NCI-H345 treated with DMSO at 0.1 percent for 48 hours (cell line): ENCODE data around the gene SURF2.

ENCODE experiments used
- DNase-seq: peaks from one replicate; lab custom pipeline; 2025; ENCODE audit not compliant: unreplicated experiment; lab: John Stamatoyannopoulos, UW

The SURF2 gene

DNA sequence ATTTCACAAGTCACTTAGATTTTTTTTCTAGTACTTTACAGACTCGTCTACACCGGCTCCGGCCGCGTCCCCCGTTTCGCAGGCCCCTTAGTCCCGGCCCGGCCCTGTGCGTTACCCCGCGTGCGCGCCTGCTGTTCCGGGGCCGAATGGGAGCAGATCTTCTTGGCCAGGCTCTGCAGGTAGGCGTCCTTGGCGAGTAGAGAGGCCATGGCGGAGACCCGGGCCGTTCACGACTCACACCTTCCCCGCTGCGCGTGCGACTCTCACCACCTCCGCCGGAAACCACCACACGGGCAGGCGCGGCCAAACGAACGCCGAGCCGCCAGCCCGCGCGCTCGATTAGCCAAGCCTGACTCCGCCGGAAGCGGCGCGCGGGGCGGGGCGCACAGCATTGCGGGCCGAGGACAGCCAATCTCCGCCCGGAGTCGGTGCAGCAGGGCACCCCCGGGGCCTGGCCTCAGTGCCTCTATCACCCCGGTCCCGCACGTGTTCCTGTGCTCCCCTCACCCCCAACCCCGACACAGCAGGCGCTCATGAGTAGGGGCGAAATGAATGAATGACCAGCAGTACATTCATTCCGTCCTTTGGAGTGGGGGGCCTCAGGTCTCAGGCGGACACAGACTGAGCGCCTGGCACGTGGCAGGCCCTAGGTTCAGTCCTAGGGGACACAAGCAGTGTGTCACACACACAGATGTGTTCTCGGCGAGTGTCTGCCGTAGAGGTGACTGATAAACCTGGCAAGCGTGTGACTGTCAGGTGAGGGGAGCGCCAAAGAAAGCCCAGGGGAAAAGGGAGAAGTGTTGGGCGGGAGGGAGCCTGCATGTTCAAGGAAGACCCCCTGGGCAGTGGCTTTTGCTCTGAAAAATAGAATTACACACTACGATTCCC is 20.2 kb upstream of the SURF2 start, which contains the start of gene SURF6:
TSS of gene SURF6 (minus strand) at position 265 of the 888 bp plus-strand sequence. CDS start at position 209, 56 bp downstream.
- peak; percentile 76 for DNase-seq

DNA sequence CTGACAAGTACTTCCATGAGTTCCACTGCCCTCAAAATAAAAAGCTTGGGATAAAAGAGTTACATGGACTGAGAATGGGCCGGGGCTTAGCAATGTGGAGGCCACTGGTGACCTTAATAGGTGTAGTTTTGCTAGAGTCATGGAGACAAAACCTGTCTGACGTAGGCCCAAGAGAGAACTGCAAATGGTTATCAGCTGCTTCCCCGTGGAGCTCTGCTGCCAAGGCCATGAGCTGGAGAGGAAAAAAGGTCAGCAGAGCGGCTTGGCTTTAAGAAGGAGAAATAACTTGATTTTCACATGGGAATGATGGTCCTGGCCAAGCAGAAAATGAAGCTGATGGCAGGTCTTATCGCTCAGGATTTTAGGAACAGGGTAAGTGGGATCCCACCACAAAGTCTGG is 16.7 kb upstream of the SURF2 start:
- no peak for DNase-seq

DNA sequence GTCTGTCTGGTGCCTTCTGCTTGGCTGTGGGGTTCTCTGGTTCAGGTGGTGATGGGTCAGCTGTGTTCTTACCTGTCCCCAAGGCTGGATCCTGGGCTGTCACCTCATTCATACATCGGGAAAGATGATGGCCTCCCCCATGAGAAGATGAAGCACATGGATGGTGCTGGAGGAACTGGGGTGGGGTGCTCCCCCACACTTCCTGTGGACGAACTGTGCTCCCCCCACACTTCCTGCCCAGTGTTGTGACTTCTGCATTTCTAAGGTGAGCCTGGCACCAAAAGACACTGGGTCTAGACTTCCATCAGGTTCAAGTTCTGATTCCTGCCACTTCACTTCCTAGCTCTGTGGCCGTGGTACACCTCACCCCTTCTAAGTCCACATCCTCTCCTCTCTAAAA is 16.1 kb upstream of the SURF2 start:
- DNase-seq = no peak

DNA sequence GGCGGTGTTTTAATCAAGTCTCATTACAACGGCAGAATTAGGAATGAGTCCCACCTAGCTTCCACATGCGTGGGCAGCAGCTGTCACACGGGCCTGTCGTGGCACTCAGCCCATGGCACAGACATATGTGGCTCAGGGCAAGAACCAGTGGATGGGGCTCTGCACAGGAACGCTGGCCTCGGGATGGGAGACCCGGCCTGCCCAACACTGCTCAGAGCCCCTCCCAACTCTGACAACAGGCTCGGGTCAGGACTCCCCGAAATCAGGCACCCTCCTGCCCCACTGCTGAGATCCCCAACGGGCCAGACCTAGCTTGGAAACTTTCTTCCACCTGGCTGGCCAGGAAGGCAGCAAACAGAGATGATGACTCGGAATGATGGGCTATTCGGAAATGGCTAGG is 15.4 kb upstream of the SURF2 start:
- DNase-seq = no peak

DNA sequence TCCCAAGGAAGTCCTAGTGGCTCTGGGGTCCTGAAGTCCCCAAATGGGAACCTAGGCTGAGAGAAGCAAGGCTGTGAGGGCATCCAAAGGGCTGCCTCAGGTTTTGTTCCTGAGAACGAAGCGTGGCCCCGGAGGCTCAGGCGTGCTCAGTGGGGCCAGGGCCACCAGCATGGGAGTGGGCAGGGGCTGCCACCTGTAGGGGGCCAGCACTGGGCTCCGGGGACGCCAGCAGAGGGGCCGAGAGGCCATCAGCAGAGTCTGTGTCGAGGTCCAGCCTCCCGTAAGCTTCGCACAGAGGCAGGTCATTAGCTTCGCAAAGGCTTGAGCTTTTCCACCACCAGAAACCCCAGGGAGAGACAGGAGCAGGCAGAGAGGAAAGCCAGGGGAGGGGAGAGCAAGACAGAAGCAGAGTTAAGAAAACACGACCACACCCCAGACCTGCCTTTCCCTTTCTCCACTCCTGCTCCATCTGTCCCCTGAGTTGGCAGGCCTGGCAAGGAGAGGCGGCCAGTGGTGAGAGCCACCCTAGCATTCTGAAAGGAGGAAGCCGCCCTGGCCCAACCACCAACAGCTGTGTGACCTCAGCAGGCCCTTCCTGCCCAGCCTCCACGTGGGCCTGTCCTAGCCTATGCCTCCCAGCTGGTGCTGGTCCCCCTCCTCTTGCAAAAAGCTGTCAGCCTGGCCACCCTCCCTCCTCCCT is 14.8 kb upstream of the SURF2 start:
- no peak for DNase-seq

DNA sequence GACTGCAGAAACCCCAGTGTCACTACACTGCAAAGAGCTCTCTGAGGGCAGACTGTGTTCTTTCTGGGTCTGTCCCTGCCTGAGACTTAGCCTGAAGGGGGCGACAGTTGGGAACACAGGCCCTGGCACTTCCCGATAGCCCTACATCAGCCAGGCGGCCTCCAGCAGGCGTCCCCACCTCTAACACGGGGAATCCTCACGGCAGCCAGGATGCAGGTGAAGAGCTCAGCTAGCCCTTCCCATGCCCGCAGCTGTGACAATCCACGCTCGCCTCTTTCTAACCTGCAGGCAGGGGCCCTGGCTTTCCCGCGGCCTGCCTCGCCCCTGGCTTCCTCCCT is 14.3 kb upstream of the SURF2 start:
- DNase-seq = no peak

DNA sequence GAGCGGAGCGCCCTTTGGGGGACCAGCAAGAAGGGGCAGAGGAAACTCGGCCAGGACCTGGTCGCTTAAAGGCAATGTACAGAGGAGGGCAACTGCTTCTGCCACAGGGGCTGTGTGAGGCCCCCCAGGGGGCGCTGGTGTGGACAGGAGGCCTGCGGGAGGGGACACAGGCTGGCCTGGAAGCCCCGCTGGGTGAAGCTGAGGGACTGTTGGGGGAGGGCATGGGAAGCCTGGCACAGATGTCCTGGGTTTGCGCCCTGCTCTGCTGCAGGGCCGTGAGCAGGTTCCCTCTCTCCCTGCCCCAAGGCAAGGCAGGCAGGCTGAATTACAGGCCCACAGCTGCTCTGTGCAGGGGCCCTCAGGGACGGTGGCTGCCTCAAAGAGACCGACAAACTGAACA is 13.8 kb upstream of the SURF2 start:
- DNase-seq = no peak

DNA sequence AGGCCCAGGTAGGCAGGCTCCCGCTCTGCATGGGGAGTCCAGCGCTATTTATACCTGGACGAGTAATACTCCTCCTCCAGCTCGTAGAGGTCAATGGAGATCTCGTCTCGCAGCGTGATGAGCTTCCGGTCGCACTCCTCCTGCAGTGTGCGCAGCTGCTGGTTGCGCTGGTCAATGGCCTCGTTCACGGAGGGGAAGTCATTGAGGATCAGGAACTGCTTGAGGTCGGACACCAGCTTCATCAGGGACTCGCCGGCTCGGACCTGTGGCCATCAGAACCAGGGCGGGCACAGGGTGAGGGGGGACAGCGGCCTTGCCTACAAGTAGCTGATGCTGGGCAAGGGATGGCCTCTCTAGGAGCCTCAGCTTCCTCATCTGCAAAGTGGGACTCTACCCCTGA is 12.3 kb upstream of the SURF2 start:
- no peak for DNase-seq

DNA sequence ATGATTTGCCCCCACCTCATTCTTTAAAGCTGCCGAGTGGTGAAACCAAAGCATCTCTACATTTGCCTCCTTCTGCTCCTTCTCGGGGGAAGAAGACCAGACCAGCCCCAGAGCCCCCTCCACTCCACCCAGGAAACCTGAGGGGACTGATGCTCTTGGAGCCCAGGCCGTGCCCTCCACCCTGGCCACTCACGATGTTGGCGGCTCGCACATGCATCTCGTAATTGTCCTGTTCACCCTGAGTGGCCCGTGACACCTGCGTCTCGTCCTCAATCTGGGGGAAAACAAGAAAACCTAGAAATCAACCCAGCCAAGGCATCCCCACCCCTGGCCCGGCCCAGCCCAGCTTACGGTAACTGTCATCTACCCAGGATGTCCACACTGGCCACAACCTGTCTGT is 11.4 kb upstream of the SURF2 start:
- DNase-seq = no peak

DNA sequence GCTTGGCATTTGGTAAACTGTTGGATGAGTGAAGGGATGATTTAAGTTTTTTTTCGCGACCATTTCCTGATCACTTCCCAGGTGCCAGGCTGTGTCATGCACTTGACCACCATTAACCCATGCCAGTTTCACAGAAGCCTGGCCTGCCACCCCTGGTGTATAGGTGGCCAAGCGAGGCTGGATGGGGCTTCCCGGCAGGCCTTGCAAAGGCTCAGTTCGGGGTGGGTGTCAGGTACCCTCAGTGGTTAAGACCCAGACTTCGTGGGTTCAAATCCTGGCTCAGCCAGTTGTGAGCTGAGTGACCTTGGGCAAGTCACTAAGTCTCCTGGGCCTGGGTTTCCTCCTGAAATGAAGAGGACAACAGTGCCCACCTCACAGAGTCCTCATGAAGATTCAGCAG is 10.8 kb upstream of the SURF2 start:
- no peak for DNase-seq

DNA sequence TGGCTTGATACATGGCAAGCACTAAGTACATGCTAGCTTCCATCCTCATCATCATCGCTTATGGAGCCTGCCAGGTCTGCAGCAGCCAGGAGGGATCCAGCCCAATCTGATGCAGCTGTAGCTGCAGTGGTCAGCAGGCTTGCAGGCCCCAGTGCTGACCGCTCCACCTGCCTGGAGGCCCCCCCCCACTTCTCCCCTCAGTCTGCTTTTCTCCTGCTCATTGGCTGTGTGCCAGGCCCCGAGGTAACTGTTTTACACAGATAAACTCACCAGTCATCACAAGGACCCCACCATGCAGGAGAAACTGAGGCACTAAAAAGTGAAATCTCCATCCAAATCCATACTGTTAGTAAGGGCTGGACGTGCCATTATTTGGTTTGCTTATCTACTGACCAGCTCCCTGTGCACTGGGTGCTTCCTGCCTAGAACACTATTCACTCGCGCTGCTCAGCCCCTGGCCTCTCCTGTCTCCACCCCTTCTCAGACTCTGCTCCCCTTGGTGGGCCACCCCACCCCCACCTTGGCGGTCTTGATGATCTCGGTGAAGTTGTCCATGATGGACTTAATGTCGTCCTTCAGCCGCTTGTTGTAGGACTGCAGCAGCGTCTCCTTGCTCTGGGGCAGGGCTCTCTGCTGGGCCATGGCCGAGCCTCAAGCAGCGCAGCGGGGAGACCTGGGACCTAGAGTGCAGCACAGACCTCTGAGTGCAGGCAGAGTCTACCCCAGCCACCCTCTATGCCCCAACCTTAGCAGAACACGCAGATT is 10.1 kb upstream of the SURF2 start:
- no peak for DNase-seq

DNA sequence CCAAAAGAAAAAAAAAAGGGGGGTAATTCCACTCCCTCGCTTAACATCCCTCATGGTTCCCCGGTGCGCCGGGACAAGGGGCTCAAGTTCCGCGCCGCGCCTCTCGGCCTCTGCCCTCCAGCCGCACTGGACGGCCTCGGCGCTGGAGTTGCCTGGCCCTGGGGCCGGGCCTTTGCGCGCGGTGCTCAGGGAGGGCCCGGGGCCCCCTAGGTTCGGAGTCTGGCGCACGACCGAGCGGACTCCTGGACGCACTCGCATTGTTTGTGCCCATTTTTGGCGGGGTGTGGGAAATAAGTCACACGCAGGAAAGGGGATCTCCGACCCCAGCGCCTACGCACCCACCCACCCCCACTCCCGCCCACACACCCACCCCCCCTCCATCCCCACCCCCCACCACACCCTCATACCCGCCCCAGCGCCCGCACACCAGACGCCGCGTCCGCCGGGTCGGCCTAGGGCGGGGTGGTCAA is 8.8 kb upstream of the SURF2 start:
- peak; percentile 11 for DNase-seq

DNA sequence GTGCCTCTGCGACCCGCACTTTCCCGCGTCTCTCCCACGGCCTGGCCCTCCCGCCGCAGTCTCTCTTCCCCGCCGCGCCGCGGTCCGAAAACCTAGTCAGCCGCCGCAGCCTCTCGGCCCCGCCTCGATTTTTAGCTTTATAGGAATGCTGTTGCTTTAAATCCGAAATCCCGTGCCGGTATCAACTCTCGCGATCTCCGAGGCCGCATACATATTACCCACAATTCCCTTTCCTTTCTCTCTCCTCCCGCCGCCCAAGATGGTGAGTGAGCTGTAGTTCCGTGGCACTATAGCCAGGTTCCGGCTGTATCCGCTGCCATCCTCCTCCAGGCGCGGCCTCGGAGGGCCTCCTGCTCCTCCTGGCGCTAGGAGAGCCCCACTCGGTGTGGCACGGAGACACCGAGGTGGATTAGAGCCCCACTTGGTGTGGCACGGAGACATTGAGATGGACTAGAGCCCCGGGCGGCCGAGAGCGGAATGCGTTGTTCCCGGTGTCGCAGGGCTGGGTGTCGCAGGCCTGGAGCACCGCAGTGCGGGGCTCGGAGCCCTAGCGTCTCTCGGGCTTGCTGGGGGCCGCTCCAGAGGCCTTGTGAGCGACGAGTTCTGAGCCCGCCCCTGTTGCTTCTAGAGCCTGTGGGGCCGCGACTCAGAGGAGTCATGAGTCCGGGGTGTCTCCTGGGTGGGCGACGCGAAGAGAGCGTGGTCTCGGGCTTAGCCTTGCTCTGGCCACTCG is 8.2 kb upstream of the SURF2 start, which contains the start of the genes MED22 and RPL7A:
TSS of gene MED22 (minus strand) at position 147 of the 733 bp plus-strand sequence. CDS start 1,469 bp downstream, outside the sequence.
TSS of gene RPL7A (plus strand) at position 234 of the 733 bp plus-strand sequence. CDS start at position 260, 26 bp downstream.
- peak; percentile 88 for DNase-seq

DNA sequence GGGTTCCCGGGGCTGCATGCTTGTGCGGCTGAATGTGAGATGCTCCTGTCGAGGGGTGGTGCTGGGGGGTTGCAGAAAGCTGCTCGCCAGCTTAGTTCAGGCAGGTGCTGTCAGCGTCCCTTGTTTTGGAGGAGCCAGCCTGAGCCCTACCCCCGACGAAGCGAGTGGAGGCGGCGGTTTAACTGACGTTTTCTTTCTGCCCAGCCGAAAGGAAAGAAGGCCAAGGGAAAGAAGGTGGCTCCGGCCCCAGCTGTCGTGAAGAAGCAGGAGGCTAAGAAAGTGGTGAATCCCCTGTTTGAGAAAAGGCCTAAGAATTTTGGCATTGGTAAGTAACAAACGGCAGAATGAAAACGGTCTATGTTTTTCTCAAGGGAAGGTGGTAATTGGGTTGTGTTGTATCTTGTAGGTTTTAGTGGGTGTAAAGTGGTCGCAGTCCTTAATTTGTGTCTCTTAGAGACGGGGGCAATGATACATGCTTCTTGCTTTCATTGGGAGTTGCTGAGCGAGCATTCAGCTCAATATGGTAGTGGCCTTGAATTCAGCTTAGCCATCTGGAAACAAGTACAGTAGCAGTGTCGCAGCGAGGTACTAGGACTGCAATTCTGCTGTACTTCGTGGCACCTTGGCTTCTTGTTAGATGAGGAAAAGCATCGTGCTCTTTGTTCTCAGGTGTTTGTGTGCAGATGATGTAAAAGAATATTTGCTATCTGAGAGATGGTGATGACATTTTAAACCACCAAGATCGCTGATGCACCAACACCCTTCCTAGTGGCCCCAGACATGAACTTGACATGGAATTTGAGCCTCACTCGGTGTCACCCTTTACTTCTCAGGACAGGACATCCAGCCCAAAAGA is 7.4 kb upstream of the SURF2 start:
- no peak for DNase-seq

DNA sequence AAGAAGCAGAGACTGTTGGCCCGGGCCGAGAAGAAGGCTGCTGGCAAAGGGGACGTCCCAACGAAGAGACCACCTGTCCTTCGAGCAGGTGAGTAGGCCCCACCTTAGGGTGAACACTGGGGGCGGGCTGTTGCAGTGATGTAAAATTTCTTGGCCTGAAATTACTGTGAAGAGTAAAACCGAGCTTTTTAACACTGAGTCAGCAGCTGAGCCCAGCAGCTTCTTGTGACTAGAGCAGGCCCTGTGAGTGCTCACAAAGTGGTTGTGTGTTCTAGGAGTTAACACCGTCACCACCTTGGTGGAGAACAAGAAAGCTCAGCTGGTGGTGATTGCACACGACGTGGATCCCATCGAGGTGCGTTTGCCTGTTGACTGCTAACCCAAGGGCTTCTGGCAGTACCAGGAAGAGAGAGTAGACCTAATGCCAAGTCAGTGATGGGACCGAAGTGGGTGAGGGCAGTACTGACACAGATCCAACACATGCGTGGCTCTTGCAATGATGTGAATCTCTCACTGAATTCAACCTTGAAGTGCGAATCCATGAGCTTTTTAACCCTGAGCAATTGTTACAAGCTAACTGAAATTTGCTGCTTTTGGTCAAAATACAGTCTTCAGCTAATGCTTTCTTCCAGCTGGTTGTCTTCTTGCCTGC is 6.3 kb upstream of the SURF2 start:
- DNase-seq = no peak

DNA sequence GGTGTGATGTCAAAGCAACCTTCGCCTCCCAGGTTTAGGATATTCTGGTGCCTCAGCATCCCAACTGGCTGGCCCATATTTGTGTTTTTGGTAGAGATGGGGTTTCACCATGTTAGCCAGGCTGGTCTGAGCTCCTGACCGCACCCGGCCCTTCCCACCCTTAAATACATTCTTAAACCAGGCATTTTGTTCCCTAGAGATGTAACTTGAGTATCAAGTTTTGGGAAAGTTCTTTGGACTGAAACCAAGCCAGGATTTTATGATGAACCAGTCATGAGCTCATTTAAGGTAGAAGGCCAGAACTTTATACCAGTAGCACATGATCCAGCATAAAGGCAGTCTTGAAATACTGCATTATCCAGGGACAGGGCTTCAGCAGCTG is 4.8 kb upstream of the SURF2 start:
- no peak for DNase-seq

DNA sequence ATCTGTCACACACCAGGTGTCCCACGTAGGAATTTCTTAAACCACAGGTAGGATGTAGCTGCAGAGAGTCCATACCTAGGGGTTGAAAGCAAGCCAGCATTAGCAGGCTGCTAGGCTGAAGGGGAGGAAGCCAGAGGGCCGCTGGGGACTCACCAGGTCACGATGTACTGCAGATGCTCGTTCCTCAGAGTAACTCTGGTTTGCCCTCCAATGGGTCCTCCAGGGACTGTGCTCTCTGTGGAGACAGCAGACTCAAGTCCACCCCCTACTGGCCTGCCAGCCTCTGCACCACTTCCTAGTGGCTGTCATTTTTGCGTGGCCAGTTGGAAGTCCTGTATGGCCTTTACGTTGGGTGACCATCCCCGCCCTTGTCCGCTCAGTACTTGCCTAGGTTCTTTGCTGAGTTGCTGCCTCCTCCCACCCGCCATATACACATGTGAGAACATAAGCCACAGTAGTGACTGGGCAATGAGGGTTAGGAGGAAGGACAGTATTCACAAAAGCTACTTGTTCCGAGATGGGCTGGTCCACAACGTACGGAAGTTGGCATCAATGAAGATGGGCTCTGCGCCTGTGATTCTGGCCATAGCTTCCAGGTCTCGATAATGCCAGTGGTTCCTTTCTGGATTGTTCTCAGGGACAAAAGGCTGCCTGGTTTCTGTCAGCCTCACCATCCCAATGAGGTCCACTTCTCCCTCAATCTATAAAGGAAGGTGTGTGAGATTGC is 4.3 kb upstream of the SURF2 start:
- DNase-seq = no peak

DNA sequence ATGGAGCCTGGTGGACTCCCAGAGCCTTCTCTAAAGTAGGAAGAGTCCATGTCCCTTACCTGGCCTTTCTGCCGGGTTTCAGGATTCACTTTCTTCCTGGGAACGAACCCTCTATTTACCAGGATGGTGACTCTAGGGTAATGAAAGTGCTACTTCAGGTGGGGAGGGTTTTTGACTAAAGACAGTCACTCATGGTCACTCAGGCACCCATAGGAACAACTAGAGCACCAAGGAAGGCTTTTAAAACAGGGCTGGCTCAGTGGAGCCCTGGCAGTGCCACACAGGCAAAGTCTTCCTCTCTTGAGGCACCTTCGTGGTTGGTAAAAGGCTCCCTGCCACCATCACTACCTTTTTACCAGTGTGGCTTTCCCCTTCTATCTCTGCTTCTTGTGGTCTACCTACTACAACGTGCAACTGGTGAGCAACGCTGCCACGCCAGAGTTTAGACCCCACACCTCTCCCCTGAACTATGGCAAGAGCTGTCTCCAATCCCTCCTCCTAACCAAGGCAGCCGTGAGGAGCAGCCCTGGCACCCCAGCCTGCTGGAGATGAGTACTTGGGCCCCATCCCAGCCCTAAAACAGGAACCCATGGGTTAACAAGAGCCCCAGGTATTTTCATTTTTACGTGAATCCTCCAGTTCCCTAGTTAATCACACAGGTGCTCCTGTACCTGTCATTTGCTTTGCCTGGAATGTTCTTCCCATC is 3.6 kb upstream of the SURF2 start:
- no peak for DNase-seq
